Activated T-helper 2 cell treated with anti-CD3 and anti-CD28 coated beads, Interferon-gamma antibody, Interleukin-2, Interleukin-4, amounts not matched to agents 10 μg/mL and 5 μg/mL and 100 μg/mL, durations not matched to agents 14 hours and 24 hours and 36 hours (primary cell): Measurements from ENCODE around the gene ADIPOR2. TPM values are rescaled to one million over a fixed set of nuclear protein-coding genes. Genes with fewer than 3 reads are reported as not detected.

ENCODE experiments used
- DNase-seq: peaks from one replicate; pipeline ENCODE4 v3.0.0; 2021; ENCODE audit warnings: low spot score
- H3K27ac Mint-ChIP-seq: one replicate; pipeline ENCODE4 v1.8.0; 2021; ENCODE audit warnings: mixed read lengths
- H3K27me3 Mint-ChIP-seq: one replicate; pipeline ENCODE4 v1.8.0; 2021; ENCODE audit warnings: low read depth, mixed read lengths
- H3K36me3 Mint-ChIP-seq: one replicate; pipeline ENCODE4 v1.8.0; 2021; ENCODE audit warnings: low read depth, mixed read lengths
- H3K4me1 Mint-ChIP-seq: one replicate; pipeline ENCODE4 v1.8.0; 2021; ENCODE audit warnings: low read depth, mixed read lengths
- H3K4me3 Mint-ChIP-seq: one replicate; pipeline ENCODE4 v1.8.0; 2021; ENCODE audit warnings: low read depth, mild to moderate bottlenecking, moderate library complexity, mixed read lengths
- H3K9me3 Mint-ChIP-seq: one replicate; pipeline ENCODE4 v1.8.0; 2021; ENCODE audit warnings: mixed read lengths
- intact Hi-C: fragments of 100-400 bp; cut with micrococcal nuclease; formaldehyde crosslinking; loops from one replicate; pipeline ENCODE4 v1.15.1; 2023
- total RNA-seq: library from RNA; stranded (reverse); gene quantifications from 2 replicates; pipeline ENCODE4 v1.2.3, GENCODE V29; 2022

Gene ADIPOR2
- total RNA-seq, 1 donor from 2014 or later = 81.0 TPM

- Mint-ChIP-seq H3K27ac (no peak overlapping the region), H3K9me3 (no peaks in the 10 kb centered on the region), H3K4me1 (peaks cover under 1% of the 10 kb centered on the region), H3K4me3 (no peak overlapping the region), H3K36me3 (no peaks in the 10 kb centered on the region), H3K27me3 (peaks cover 14% of the 10 kb centered on the region)
- intact Hi-C loops = loop anchor here (10.0 kb wide), 1 partner anchor 379 kb away; no protein-coding TSS in a partner anchor
- no peak for DNase-seq
These were observed 35.6 kb upstream of the ADIPOR2 start for GRCh38 chr12:1655225-1655788.

GRCh38 chr12:1656902-1657301 lies 34.0 kb upstream of the ADIPOR2 start:
- intact Hi-C loops = loop anchor here (10.0 kb wide), 1 partner anchor 378 kb away; no protein-coding TSS in a partner anchor
- Mint-ChIP-seq H3K9me3 (no peaks in the 10 kb centered on the region), H3K4me3 (no peak overlapping the region), H3K27me3 (peaks cover 5% of the 10 kb centered on the region), H3K27ac (no peak overlapping the region), H3K36me3 (no peaks in the 10 kb centered on the region), H3K4me1 (peaks cover 5% of the 10 kb centered on the region)
- DNase-seq = no peak

GRCh38 chr12:1657688-1658087 lies 33.2 kb upstream of the ADIPOR2 start:
- Mint-ChIP-seq H3K27me3 (peaks cover 4% of the 10 kb centered on the region), H3K27ac (no peak overlapping the region), H3K9me3 (no peaks in the 10 kb centered on the region), H3K4me1 (peaks cover 6% of the 10 kb centered on the region), H3K36me3 (no peaks in the 10 kb centered on the region), H3K4me3 (no peak overlapping the region)
- intact Hi-C loops = loop anchor here (10.0 kb wide), 1 partner anchor 377 kb away; no protein-coding TSS in a partner anchor
- no peak for DNase-seq

- no peaks in the 10 kb centered on the region for H3K36me3 Mint-ChIP-seq
- H3K4me3 Mint-ChIP-seq = peak overlapping the region; percentile 18
- intact Hi-C loops = no loop called here
- DNase-seq = no peak
- peaks cover 22% of the 10 kb centered on the region for H3K4me1 Mint-ChIP-seq
- H3K9me3 Mint-ChIP-seq = no peaks in the 10 kb centered on the region
- H3K27ac Mint-ChIP-seq = no peak overlapping the region
- H3K27me3 Mint-ChIP-seq = peaks cover 2% of the 10 kb centered on the region
These were observed 30.3 kb upstream of the ADIPOR2 start for GRCh38 chr12:1660304-1661187.

DNA sequence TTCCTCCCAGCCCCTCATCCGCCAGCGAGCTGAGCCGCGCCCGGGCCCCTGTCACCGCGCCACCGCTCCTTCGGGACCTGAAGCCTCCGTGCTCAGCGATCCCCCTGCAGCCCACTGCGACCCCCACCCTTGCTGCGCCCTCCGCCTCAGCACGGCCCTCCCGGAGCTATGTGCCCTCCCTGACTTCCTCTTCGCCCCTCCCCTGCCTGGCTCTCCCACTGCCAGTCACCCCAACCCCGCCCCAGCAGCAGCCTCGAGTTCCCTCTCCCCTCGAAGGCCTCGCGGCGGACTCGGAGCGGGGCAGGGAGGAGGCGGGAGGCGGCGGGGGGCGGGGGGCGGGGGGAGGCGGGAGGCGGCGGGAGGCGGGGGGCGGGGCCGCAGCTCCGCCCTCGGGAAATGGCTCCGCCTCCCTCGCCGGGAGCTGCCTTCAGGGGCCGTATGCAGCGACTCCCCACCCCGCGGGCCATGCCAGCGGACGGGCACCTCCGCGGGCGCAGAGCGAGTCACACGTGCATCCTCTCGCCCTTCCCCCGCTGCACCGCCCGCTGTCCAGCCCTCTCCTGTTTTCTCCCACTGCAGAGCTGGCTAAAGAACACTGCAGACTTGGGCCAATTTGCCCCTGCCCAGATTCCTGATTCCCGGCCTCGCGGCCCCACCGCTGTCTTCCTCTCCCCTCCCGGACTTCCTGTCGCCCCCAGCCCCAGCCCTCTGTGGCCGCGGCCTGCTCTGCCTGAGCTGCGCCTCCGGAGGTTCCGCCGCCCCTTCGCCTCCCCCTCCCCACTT lies 29.1 kb upstream of the ADIPOR2 start:
- H3K4me1 Mint-ChIP-seq = peaks cover 30% of the 10 kb centered on the region
- intact Hi-C loops = loop anchor here (1.0 to 2.0 kb wide), 2 partner anchors 29 to 343 kb away; partner anchors contain the start of gene DCP1B
- H3K27me3 Mint-ChIP-seq = peaks cover 1% of the 10 kb centered on the region
- peak overlapping the region; percentile 81 for H3K4me3 Mint-ChIP-seq
- H3K36me3 Mint-ChIP-seq = no peaks in the 10 kb centered on the region
- peak; percentile 86 for DNase-seq
- peak overlapping the region; percentile 78 for H3K27ac Mint-ChIP-seq
- no peaks in the 10 kb centered on the region for H3K9me3 Mint-ChIP-seq

DNA sequence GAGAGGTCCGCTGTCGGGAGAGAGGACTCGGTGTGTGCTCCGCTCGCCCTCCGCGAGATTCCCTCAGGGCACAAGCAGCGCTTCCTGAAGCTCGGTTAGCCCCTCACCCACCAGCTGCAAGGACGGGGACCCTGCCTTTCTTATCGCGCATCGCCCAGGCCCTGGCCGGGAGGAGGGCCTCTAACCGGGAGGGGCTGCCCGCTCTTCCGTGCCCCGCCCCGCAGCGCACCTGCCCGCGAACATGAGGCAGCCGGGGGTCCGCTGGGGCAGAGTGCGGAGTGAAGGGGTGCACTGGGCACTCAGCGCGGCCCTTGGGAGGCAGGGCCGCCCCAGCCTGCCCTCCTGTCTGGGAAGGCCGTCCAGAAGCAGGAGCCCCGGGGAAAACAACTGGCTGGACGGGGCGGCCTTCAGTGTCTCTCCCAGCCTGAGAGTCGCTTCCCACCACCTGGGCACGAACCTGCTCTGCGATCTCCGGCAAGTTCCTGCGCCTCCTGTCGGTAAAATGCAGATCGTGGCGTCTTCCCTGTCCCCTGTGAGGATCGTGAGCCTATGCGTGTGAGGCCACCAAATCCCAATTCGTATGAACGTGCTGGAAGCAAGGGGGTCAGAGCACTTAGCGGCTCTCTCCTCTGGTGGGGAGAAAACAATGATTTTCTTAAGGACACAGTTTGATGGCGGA lies 28.0 kb upstream of the ADIPOR2 start:
- Mint-ChIP-seq H3K9me3 (no peaks in the 10 kb centered on the region), H3K4me1 (peaks cover 41% of the 10 kb centered on the region), H3K36me3 (no peaks in the 10 kb centered on the region), H3K27ac (peak overlapping the region; percentile 73), H3K4me3 (peak overlapping the region; percentile 76), H3K27me3 (no peaks in the 10 kb centered on the region)
- no peak for DNase-seq
- intact Hi-C loops = loop anchor here (1.0 to 2.0 kb wide), 2 partner anchors 27 to 342 kb away; partner anchors contain the start of gene DCP1B

DNA sequence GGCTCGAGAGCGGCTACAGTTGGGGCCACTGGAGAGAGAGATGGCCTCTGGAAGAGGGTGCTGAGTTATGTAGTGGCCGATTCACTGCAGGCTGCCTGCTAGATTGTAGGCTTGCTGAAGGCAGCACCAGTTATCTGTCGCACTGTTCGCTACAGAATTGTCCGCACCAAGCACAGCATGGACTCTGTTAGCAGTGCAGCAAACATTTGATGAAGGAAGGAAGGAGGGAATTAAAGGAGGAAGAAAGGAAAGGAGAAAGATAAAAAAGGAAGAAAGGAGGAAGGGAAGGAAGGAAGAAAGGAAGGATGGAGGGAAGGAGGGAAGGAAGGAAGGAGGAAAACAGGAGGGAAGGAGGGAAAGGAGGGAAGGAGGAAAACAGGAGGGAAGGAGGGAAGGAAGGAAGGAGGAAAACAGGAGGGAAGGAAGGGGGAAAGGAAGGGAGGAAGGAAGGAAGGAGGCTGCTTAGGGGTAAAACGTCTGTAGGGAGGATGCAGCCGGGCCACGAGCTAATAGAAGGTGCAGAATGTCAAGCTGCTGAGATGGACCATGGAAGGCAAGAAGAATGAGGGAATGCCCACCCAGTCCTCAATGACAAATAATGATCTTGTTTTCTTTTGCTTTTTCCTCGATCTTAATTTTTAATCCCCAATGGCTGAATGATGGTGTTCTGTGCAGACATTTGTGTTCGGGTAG lies 27.3 kb upstream of the ADIPOR2 start:
- no peaks in the 10 kb centered on the region for H3K9me3 Mint-ChIP-seq
- no peak for DNase-seq
- no peaks in the 10 kb centered on the region for H3K27me3 Mint-ChIP-seq
- intact Hi-C loops = loop anchor here (2.0 kb wide), 1 partner anchor 341 kb away; the partner anchor contains the start of gene DCP1B
- peaks cover 43% of the 10 kb centered on the region for H3K4me1 Mint-ChIP-seq
- H3K4me3 Mint-ChIP-seq = peak overlapping the region; percentile 76
- no peaks in the 10 kb centered on the region for H3K36me3 Mint-ChIP-seq
- peak overlapping the region; percentile 18 for H3K27ac Mint-ChIP-seq

DNA sequence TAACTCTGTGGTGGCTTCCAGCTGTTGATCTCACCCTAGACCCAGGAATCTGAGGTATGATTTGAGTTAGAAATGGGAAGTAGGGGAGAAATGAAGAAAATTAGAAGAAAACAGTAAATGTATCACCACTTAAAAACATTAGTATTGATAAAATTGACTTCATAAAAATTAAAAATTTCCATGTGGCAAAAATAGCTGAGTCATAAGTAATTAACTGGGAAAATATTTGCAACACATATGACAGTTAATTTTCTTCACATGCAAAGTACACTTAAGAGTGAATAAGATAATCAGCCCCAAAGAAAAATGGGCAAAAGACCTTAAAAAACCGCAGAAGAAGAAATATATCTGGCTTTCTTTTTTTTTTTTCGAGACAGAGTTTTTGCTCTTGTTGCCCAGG lies 25.5 kb upstream of the ADIPOR2 start:
- Mint-ChIP-seq H3K27ac (peak overlapping the region; percentile 7), H3K36me3 (no peaks in the 10 kb centered on the region), H3K9me3 (no peaks in the 10 kb centered on the region), H3K4me1 (peaks cover 50% of the 10 kb centered on the region), H3K4me3 (no peak overlapping the region), H3K27me3 (no peaks in the 10 kb centered on the region)
- intact Hi-C loops = no loop called here
- DNase-seq = no peak

DNA sequence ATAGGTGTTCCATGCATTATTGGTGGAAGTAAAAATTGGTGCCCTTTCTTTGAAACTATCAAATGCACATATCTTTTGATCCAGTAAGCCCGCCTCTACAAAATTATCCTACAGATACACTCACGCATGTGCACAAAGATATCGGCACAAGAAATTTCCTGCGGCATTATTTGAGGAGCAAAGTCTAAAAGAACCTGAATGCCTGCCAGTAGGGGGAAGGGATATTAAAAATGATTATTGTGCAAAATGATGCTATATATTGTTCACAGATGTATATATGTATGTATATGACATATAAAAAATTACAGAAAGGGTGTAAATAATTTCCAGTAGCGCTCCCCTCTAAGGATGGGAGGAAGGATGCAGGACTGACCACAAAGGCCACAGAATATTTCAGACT lies 24.7 kb upstream of the ADIPOR2 start:
- no peak overlapping the region for H3K27ac Mint-ChIP-seq
- intact Hi-C loops = no loop called here
- no peaks in the 10 kb centered on the region for H3K27me3 Mint-ChIP-seq
- H3K4me1 Mint-ChIP-seq = peaks cover 47% of the 10 kb centered on the region
- no peaks in the 10 kb centered on the region for H3K36me3 Mint-ChIP-seq
- no peaks in the 10 kb centered on the region for H3K9me3 Mint-ChIP-seq
- no peak for DNase-seq
- H3K4me3 Mint-ChIP-seq = no peak overlapping the region

DNA sequence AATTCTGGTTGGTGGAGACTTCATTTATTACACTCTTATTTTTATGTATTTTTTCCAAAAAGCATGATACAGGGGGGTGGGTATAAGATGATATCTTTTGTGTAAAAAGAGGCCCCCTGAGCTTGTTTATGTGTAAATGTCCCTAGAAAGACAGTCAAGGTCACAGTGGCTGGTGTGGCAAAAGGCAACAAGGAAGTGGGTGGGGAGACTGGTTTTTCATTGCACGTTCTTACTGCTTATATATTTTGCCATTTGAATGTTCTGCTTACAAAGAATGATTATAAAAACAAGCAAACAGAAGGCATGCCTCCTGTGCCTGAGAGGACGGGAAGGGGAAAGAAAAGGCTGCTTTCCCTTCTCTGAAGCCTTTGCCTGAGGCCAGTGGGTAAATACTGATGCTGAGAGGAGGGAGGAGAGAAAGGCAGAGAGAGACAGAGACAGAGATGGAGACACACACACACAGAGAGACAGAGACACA lies 24.1 kb upstream of the ADIPOR2 start:
- Mint-ChIP-seq H3K27me3 (no peaks in the 10 kb centered on the region), H3K4me3 (peak overlapping the region; percentile 23), H3K27ac (peak overlapping the region; percentile 87), H3K36me3 (no peaks in the 10 kb centered on the region), H3K4me1 (peaks cover 47% of the 10 kb centered on the region), H3K9me3 (no peaks in the 10 kb centered on the region)
- intact Hi-C loops = no loop called here
- DNase-seq = no peak

GRCh38 chr12:1668833-1669543 lies 21.9 kb upstream of the ADIPOR2 start:
- H3K27me3 Mint-ChIP-seq = no peaks in the 10 kb centered on the region
- H3K27ac Mint-ChIP-seq = peak overlapping the region; percentile 10
- no peaks in the 10 kb centered on the region for H3K9me3 Mint-ChIP-seq
- H3K4me1 Mint-ChIP-seq = peaks cover 39% of the 10 kb centered on the region
- no peaks in the 10 kb centered on the region for H3K36me3 Mint-ChIP-seq
- intact Hi-C loops = no loop called here
- H3K4me3 Mint-ChIP-seq = no peak overlapping the region
- no peak for DNase-seq
